GM23248 (cell line): ENCODE results near the gene KCTD1. TPM values are rescaled to one million over a fixed set of nuclear protein-coding genes. Genes with fewer than 3 reads are reported as not detected.

Source experiments
- DNase-seq: peaks from one replicate; pipeline ENCODE4 v3.0.0-alpha.2; 2015
- H2AFZ ChIP-seq: fragments of 200-600 bp; sonication (generic); 2 replicates; pipeline ENCODE4 v1.6.1; 2016; ENCODE audit warnings: antibody characterized with exemption
- H3F3A ChIP-seq: fragments of 200-600 bp; sonication (generic); 2 replicates; pipeline ENCODE4 v1.6.1; 2016; ENCODE audit warnings: mild to moderate bottlenecking, antibody characterized with exemption, mixed run types; ENCODE audit not compliant: insufficient read depth
- H3K27ac ChIP-seq: fragments of 200-600 bp; sonication (generic); 2 replicates; pipeline ENCODE4 v1.5.1; 2016; ENCODE audit warnings: mild to moderate bottlenecking
- H3K27me3 ChIP-seq: fragments of 200-600 bp; sonication (generic); replicated peaks from 2 replicates; pipeline ENCODE4 v1.6.1; 2016; ENCODE audit warnings: mild to moderate bottlenecking; ENCODE audit not compliant: insufficient read depth
- H3K36me3 ChIP-seq: fragments of 200-600 bp; sonication (generic); 2 replicates; pipeline ENCODE4 v1.6.1; 2016; ENCODE audit warnings: low read depth, mild to moderate bottlenecking
- H3K4me1 ChIP-seq: fragments of 200-600 bp; sonication (generic); 2 replicates; pipeline ENCODE4 v1.6.1; 2016; ENCODE audit warnings: mild to moderate bottlenecking; ENCODE audit not compliant: insufficient read depth
- H3K4me2 ChIP-seq: fragments of 200-600 bp; sonication (generic); one replicate; pipeline ENCODE4 v1.6.1; 2016; ENCODE audit warnings: mild to moderate bottlenecking; ENCODE audit not compliant: unreplicated experiment
- H3K4me3 ChIP-seq: fragments of 200-600 bp; sonication (generic); 2 replicates; pipeline ENCODE4 v1.5.1; 2016; ENCODE audit warnings: mild to moderate bottlenecking
- H3K79me2 ChIP-seq: fragments of 200-600 bp; sonication (generic); 2 replicates; pipeline ENCODE4 v1.6.1; 2016; ENCODE audit warnings: mild to moderate bottlenecking; ENCODE audit not compliant: insufficient read depth
- H3K9ac ChIP-seq: fragments of 200-600 bp; sonication (generic); 2 replicates; pipeline ENCODE4 v1.6.1; 2016; ENCODE audit warnings: mild to moderate bottlenecking
- H3K9me2 ChIP-seq: fragments of 200-600 bp; sonication (generic); 2 replicates; pipeline ENCODE4 v1.6.1; 2016; ENCODE audit warnings: mixed run types, mild to moderate bottlenecking, moderate library complexity; ENCODE audit not compliant: insufficient read depth
- H3K9me3 ChIP-seq: fragments of 200-600 bp; sonication (generic); one replicate; pipeline ENCODE4 v1.6.1; 2017; ENCODE audit warnings: low read depth
- H4K20me1 ChIP-seq: fragments of 200-600 bp; sonication (generic); 2 replicates; pipeline ENCODE4 v1.6.0; 2016; ENCODE audit not compliant: insufficient read depth
- EZH2 ChIP-seq: fragments of 200-600 bp; sonication (generic); IDR thresholded peaks from 2 replicates; pipeline ENCODE4 v1.6.1; 2018; ENCODE audit warnings: antibody characterized with exemption, mild to moderate bottlenecking; ENCODE audit not compliant: insufficient read depth, poor library complexity, severe bottlenecking
- EZH2phosphoT487 ChIP-seq: fragments of 200-600 bp; sonication (generic); IDR thresholded peaks from 2 replicates; pipeline ENCODE4 v1.6.1; 2018; ENCODE audit warnings: antibody characterized with exemption, moderate library complexity, mild to moderate bottlenecking, low read depth; ENCODE audit not compliant: insufficient read depth
- WGBS, 2 experiments: methylation state at CpG; one replicate each; pipeline ENCODE4 v1.1.6; 2015 to 2017; ENCODE audit warnings: low lambda C conversion rate in 2 of 2, low coverage in 1 of 2; ENCODE audit errors: missing lambda C conversion rate in 2 of 2; 5-methylcytosine and 5-hydroxymethylcytosine counted together
- in situ Hi-C: fragments of 300-500 bp; cut with MboI; formaldehyde crosslinking; loops from 2 replicates; pipeline ENCODE4 v1.15.0; 2020
- polyA plus RNA-seq: library from polyadenylated mRNA; unstranded; fragments of >200 nt; fragmentation: Nextera tagmentation; extraction: Ambion mirVana; gene quantifications from 2 replicates; pipeline ENCODE4 v1.2.1, GENCODE V29; 2016
- total RNA-seq: library from RNA; depleted of rRNA; stranded (reverse); fragments of >200 nt; shearing (Covaris generic); gene quantifications from 2 replicates; pipeline ENCODE4 v1.2.3, GENCODE V29; 2014

KCTD1 gene
- total and polyA plus RNA-seq, 2 experiments from 2014 or later = 5.7 to 17.9 TPM

- 78 to 80% methylated on average over 8 of the region's 8 CpGs for WGBS, 2 experiments
- in situ Hi-C loops = no loop called here
- H3K79me2 ChIP-seq = no peaks in the 10 kb centered on the region
Observed at GRCh38 chr18:26416652-26417150, 131.7 kb downstream of the KCTD1 start.

GRCh38 chr18:26415631-26416030 lies 132.7 kb downstream of the KCTD1 start:
- Histone ChIP-seq H2AFZ (no peak overlapping the region), H3K9ac (no peak overlapping the region), H3K79me2 (no peaks in the 10 kb centered on the region), H3K27ac (no peak overlapping the region), H3K36me3 (no peaks in the 10 kb centered on the region), H3K4me2 (no peak overlapping the region), H4K20me1 (no peaks in the 10 kb centered on the region), H3K9me2 (no peaks in the 10 kb centered on the region), H3K4me3 (no peak overlapping the region), H3K27me3 (no peaks in the 10 kb centered on the region), H3F3A (no peaks in the 10 kb centered on the region), H3K4me1 (no peaks in the 10 kb centered on the region), H3K9me3 (no peaks in the 10 kb centered on the region)
- no peak for DNase-seq
- TF ChIP-seq EZH2phosphoT487 = no peak
- TF ChIP-seq EZH2 = no peak
- in situ Hi-C loops = no loop called here
- 72 to 76% methylated on average over 7 of the region's 7 CpGs for WGBS, 2 experiments

More at GRCh38 chr18:26416652-26417150, 131.7 kb downstream of the KCTD1 start:
- H3K9ac ChIP-seq = no peak overlapping the region
- no peaks in the 10 kb centered on the region for H3K4me1 ChIP-seq
- no peaks in the 10 kb centered on the region for H3K9me3 ChIP-seq
- no peak for TF ChIP-seq EZH2
- TF ChIP-seq EZH2phosphoT487 = no peak
- no peak overlapping the region for H3K27ac ChIP-seq
- H2AFZ ChIP-seq = no peak overlapping the region
- no peak overlapping the region for H3K4me3 ChIP-seq
- no peaks in the 10 kb centered on the region for H3K36me3 ChIP-seq
- no peaks in the 10 kb centered on the region for H3K27me3 ChIP-seq
- H4K20me1 ChIP-seq = no peaks in the 10 kb centered on the region
- H3K9me2 ChIP-seq = no peaks in the 10 kb centered on the region
- no peak for DNase-seq
- H3F3A ChIP-seq = no peaks in the 10 kb centered on the region
- H3K4me2 ChIP-seq = no peak overlapping the region

- H3K36me3 ChIP-seq = no peaks in the 10 kb centered on the region
- peak; percentile 6 for DNase-seq
- H3K9me3 ChIP-seq = no peaks in the 10 kb centered on the region
- no peak overlapping the region for H3K27ac ChIP-seq
- H2AFZ ChIP-seq = no peak overlapping the region
- no peak overlapping the region for H3K4me3 ChIP-seq
- in situ Hi-C loops = no loop called here
- no peaks in the 10 kb centered on the region for H3K27me3 ChIP-seq
- no peaks in the 10 kb centered on the region for H3K9me2 ChIP-seq
- WGBS, 2 experiments = 48 to 49% methylated on average over 4 of the region's 4 CpGs
- H3K4me1 ChIP-seq = no peaks in the 10 kb centered on the region
- H3K4me2 ChIP-seq = no peak overlapping the region
- H3K79me2 ChIP-seq = no peaks in the 10 kb centered on the region
- no peak for TF ChIP-seq EZH2phosphoT487
- TF ChIP-seq EZH2 = no peak
- no peaks in the 10 kb centered on the region for H4K20me1 ChIP-seq
- no peaks in the 10 kb centered on the region for H3F3A ChIP-seq
- H3K9ac ChIP-seq = no peak overlapping the region
Observed at GRCh38 chr18:26414901-26415440, 133.4 kb downstream of the KCTD1 start.

GRCh38 chr18:26409091-26409490 lies 139.3 kb downstream of the KCTD1 start:
- H3K27ac ChIP-seq = no peak overlapping the region
- H3K36me3 ChIP-seq = no peaks in the 10 kb centered on the region
- H3K27me3 ChIP-seq = no peaks in the 10 kb centered on the region
- WGBS, 2 experiments = 86 to 87% methylated on average over 4 of the region's 4 CpGs
- H3K4me2 ChIP-seq = no peak overlapping the region
- H4K20me1 ChIP-seq = no peaks in the 10 kb centered on the region
- in situ Hi-C loops = loop anchor here (10.0 kb wide), 1 partner anchor 236 kb away; no protein-coding TSS in a partner anchor
- no peak overlapping the region for H3K4me3 ChIP-seq
- no peaks in the 10 kb centered on the region for H3K9me2 ChIP-seq
- TF ChIP-seq EZH2 (no peak), EZH2phosphoT487 (no peak)
- DNase-seq = no peak
- H3K9ac ChIP-seq = no peak overlapping the region
- no peaks in the 10 kb centered on the region for H3K9me3 ChIP-seq
- no peaks in the 10 kb centered on the region for H3K4me1 ChIP-seq
- H2AFZ ChIP-seq = no peak overlapping the region
- H3F3A ChIP-seq = no peaks in the 10 kb centered on the region
- H3K79me2 ChIP-seq = no peaks in the 10 kb centered on the region
